GM23248 (cell line): ENCODE results near the gene ZBTB6.

Experiments used
- EZH2 ChIP-seq: fragments of 200-600 bp; sonication (generic); IDR thresholded peaks from 2 replicates; pipeline ENCODE4 v1.6.1; 2018; ENCODE audit warnings: antibody characterized with exemption, mild to moderate bottlenecking; ENCODE audit not compliant: insufficient read depth, poor library complexity, severe bottlenecking
- EZH2phosphoT487 ChIP-seq: fragments of 200-600 bp; sonication (generic); IDR thresholded peaks from 2 replicates; pipeline ENCODE4 v1.6.1; 2018; ENCODE audit warnings: antibody characterized with exemption, moderate library complexity, mild to moderate bottlenecking, low read depth; ENCODE audit not compliant: insufficient read depth

DNA sequence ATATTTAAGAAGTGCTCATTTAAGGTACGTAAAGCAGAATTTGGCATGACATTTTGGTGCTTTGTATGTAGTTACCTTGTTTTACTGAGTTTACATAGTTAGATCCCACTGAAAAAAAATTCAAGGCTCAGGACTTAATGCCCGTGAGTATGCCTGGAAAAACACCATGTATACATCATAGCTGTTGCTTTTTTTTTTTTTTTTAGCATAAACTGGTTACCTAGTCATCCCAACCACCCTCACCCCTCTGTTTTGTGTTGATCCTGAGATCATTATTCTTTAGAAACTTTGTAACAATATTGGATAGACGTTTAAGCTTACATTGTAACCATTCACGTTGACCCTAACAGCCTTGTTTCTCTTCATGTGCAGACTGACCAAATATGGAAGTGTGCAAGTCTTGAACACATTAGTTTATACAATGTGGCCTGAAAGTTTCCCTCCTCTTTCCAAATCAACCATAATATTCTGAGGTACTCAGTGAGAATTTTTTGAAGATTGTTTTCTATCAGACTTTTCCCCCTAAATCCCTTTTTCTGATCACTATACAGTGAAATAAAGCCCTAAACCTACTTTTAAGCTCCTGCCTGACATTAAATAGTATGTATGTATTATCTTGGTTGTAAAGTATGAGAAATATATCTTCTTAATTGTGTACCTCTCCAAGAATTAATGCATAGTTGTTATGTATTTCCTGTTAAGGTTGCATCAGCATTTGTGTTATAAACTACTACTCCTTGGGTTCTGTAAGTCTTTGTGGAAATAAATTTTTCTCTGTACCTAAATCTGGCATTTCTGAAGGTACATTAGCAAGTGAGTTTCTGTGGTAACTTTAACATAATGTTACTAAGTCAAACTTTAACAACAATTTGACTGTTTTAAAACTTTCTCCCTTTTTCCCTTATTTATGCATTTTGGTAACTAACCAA, 32.1 kb upstream of the ZBTB6 start:
- TF ChIP-seq EZH2 (no peak), EZH2phosphoT487 (no peak)
